IMR-90 (cell line): ENCODE data around the gene RNPEP. TPM values are rescaled to one million over a fixed set of nuclear protein-coding genes. Genes with fewer than 3 reads are reported as not detected.
A peak's percentile ranks its signal among the peaks of the same experiment; 100 is the strongest.

ENCODE experiments used
- ATAC-seq: fragments of 200-7000 bp; cut with Tn5 transposase; 2 replicates; pipeline ENCODE4 v1.9.1; 2020; ENCODE audit warnings: low read depth, mild to moderate bottlenecking, moderate library complexity
- BruUV-seq: library from RNA; stranded (reverse); fragments of 400-500 nt; replicated peaks from 2 replicates; lab custom pipeline; 2021; lab: Mats Ljungman, UMichigan
- CTCF ChIA-PET: fragments of 300-600 bp; formaldehyde crosslinking; extraction: SDS; loops from one replicate; lab custom pipeline; 2021; ENCODE audit warnings: antibody characterized with exemption; lab: Yijun Ruan, JAX
- POLR2A ChIA-PET: fragments of 300-600 bp; sonication (Branson Sonifier 250); formaldehyde crosslinking; loops from one replicate; lab custom pipeline; 2022; ENCODE audit warnings: antibody characterized with exemption; ENCODE audit not compliant: unreplicated experiment; lab: Charles Lee
- DNase-seq: peaks from one replicate; pipeline ENCODE4 v3.0.0; 2013
- H2AFZ ChIP-seq: replicated peaks from 2 replicates; pipeline ENCODE3; 2013; ENCODE audit warnings: low read length, mild to moderate bottlenecking; ENCODE audit not compliant: poor library complexity
- H2AK5ac ChIP-seq: 2 replicates; pipeline ENCODE4 v1.6.1; 2013; ENCODE audit warnings: low read depth, low read length, inconsistent platforms
- H2AK9ac ChIP-seq: replicated peaks from 2 replicates; pipeline ENCODE3; 2013; ENCODE audit warnings: mild to moderate bottlenecking, low read depth, low read length, moderate library complexity; ENCODE audit not compliant: poor library complexity
- H2BK120ac ChIP-seq: 2 replicates; pipeline ENCODE4 v1.6.1; 2013; ENCODE audit warnings: low read depth, low read length, inconsistent platforms
- H2BK15ac ChIP-seq: 3 replicates; pipeline ENCODE4 v1.6.1; 2013; ENCODE audit warnings: low read depth, low read length, inconsistent platforms
- H2BK20ac ChIP-seq: 2 replicates; pipeline ENCODE4 v1.6.1; 2013; ENCODE audit warnings: low read depth, mild to moderate bottlenecking, inconsistent platforms, low read length, moderate library complexity
- H2BK5ac ChIP-seq: 2 replicates; pipeline ENCODE4 v1.6.1; 2013; ENCODE audit warnings: mild to moderate bottlenecking, low read depth, low read length, inconsistent platforms; ENCODE audit not compliant: poor library complexity, severe bottlenecking
- H3K14ac ChIP-seq: replicated peaks from 2 replicates; pipeline ENCODE4 v1.6.1; 2013; ENCODE audit warnings: low read depth, low read length, inconsistent platforms
- H3K18ac ChIP-seq: 2 replicates; pipeline ENCODE4 v1.6.1; 2013; ENCODE audit warnings: low read depth, low read length, control low read depth
- H3K23ac ChIP-seq: 2 replicates; pipeline ENCODE4 v1.6.1; 2013; ENCODE audit warnings: low read depth, low read length, inconsistent platforms
- H3K27ac ChIP-seq: 2 replicates; pipeline ENCODE4 v1.5.1; 2013; ENCODE audit warnings: mild to moderate bottlenecking, control low read depth, low read length; ENCODE audit not compliant: insufficient read depth
- H3K27me3 ChIP-seq: 2 replicates; pipeline ENCODE4 v1.6.1; 2013; ENCODE audit warnings: low read length; ENCODE audit not compliant: control insufficient read depth, insufficient read depth
- H3K36me3 ChIP-seq: 2 replicates; pipeline ENCODE4 v1.6.1; 2013; ENCODE audit warnings: low read length, mixed read lengths; ENCODE audit not compliant: control insufficient read depth, insufficient read depth
- H3K4ac ChIP-seq: 2 replicates; pipeline ENCODE4 v1.6.1; 2013; ENCODE audit warnings: low read depth, low read length, inconsistent platforms
- H3K4me1 ChIP-seq: 2 replicates; pipeline ENCODE4 v1.6.1; 2013; ENCODE audit warnings: low read length, mixed read lengths; ENCODE audit not compliant: control insufficient read depth, insufficient read depth
- H3K4me2 ChIP-seq: 2 replicates; pipeline ENCODE4 v1.6.1; 2013; ENCODE audit warnings: low read depth, mild to moderate bottlenecking, control low read depth, low read length, moderate library complexity
- H3K4me3 ChIP-seq: 2 replicates; pipeline ENCODE4 v1.5.1; 2013; ENCODE audit warnings: low read depth, mild to moderate bottlenecking, control low read depth, low read length, moderate library complexity; ENCODE audit not compliant: insufficient read depth
- H3K56ac ChIP-seq: 2 replicates; pipeline ENCODE4 v1.6.1; 2013; ENCODE audit warnings: low read length, inconsistent platforms; ENCODE audit not compliant: insufficient read depth; ENCODE audit errors: extremely low read depth
- H3K79me1 ChIP-seq, 2 experiments: 2 replicates each; pipeline ENCODE4 v1.6.1; 2013; ENCODE audit warnings: low read length in 2 of 2, inconsistent platforms in 1 of 2, low read depth in 1 of 2
- H3K9ac ChIP-seq: 2 replicates; pipeline ENCODE4 v1.6.1; 2013; ENCODE audit warnings: low read depth, low read length, control low read depth
- H3K9me1 ChIP-seq: 2 replicates; pipeline ENCODE4 v1.6.1; 2013; ENCODE audit warnings: low read length, inconsistent platforms; ENCODE audit not compliant: insufficient read depth
- H3K9me3 ChIP-seq: 2 replicates; pipeline ENCODE4 v1.6.1; 2013; ENCODE audit warnings: low read length; ENCODE audit not compliant: control insufficient read depth, insufficient read depth
- H4K20me1 ChIP-seq: 2 replicates; pipeline ENCODE4 v1.6.1; 2013; ENCODE audit warnings: low read length, inconsistent platforms; ENCODE audit not compliant: insufficient read depth
- H4K5ac ChIP-seq: 2 replicates; pipeline ENCODE4 v1.6.1; 2013; ENCODE audit warnings: mild to moderate bottlenecking, low read depth, low read length, control low read depth
- H4K8ac ChIP-seq, 2 experiments: 2 replicates each; pipeline ENCODE4 v1.6.1; 2013; ENCODE audit warnings: low read depth in 2 of 2, low read length in 2 of 2, control low read depth in 1 of 2, inconsistent platforms in 1 of 2
- H4K91ac ChIP-seq: 2 replicates; pipeline ENCODE4 v1.6.1; 2013; ENCODE audit warnings: low read depth, low read length, inconsistent platforms; ENCODE audit not compliant: insufficient read depth
- BHLHE40 ChIP-seq: fragments of 150-350 bp; IDR thresholded peaks from 2 replicates; pipeline ENCODE4 v1.6.1; 2016; ENCODE audit warnings: mild to moderate bottlenecking, low read depth, low read length
- CEBPB ChIP-seq: IDR thresholded peaks from 2 replicates; pipeline ENCODE4 v1.6.1; 2012; ENCODE audit warnings: low read depth, low read length, improper control_type of control experiment
- CHD1 ChIP-seq: IDR thresholded peaks from 2 replicates; pipeline ENCODE4 v1.6.1; 2012; ENCODE audit warnings: low read depth, low read length, improper control_type of control experiment
- CTCF ChIP-seq: conservative IDR thresholded peaks from 2 replicates; pipeline ENCODE4 v1.5.1; 2012; ENCODE audit warnings: mild to moderate bottlenecking, low read depth, low read length, improper control_type of control experiment
- ELK1 ChIP-seq: fragments of 150-350 bp; IDR thresholded peaks from 2 replicates; pipeline ENCODE4 v1.6.1; 2016; ENCODE audit warnings: low read depth, mild to moderate bottlenecking, low read length, moderate library complexity, borderline replicate concordance
- FOS ChIP-seq: fragments of 150-350 bp; IDR thresholded peaks from 2 replicates; pipeline ENCODE4 v1.6.1; 2016; ENCODE audit warnings: low read depth, low read length
- MAFK ChIP-seq: IDR thresholded peaks from 2 replicates; pipeline ENCODE4 v1.6.1; 2012; ENCODE audit warnings: low read depth, low read length, improper control_type of control experiment
- MXI1 ChIP-seq: IDR thresholded peaks from 2 replicates; pipeline ENCODE4 v1.6.1; 2012; ENCODE audit warnings: low read depth, mild to moderate bottlenecking, low read length, moderate library complexity, borderline replicate concordance
- POLR2A ChIP-seq: IDR thresholded peaks from 2 replicates; pipeline ENCODE4 v1.6.1; 2012; ENCODE audit warnings: mild to moderate bottlenecking, low read depth, low read length
- RAD21 ChIP-seq: IDR thresholded peaks from 2 replicates; pipeline ENCODE4 v1.6.1; 2012; ENCODE audit warnings: low read length, improper control_type of control experiment
- RCOR1 ChIP-seq: IDR thresholded peaks from 2 replicates; pipeline ENCODE4 v1.6.1; 2012; ENCODE audit warnings: mild to moderate bottlenecking, low read length, improper control_type of control experiment; ENCODE audit not compliant: insufficient replicate concordance
- RFX5 ChIP-seq: IDR thresholded peaks from 2 replicates; pipeline ENCODE4 v1.8.0; 2012; ENCODE audit warnings: low read depth, mild to moderate bottlenecking, low read length, moderate library complexity
- USF2 ChIP-seq: fragments of 150-350 bp; IDR thresholded peaks from 2 replicates; pipeline ENCODE4 v1.6.1; 2017; ENCODE audit warnings: mild to moderate bottlenecking, antibody characterized with exemption, low read length, low read depth
- WGBS, 2 experiments: methylation state at CpG; one replicate each; pipeline versions ENCODE4 v1.1.5 to v1.1.7; 2013; ENCODE audit warnings: missing lambda C conversion rate in 2 of 2; ENCODE audit not compliant: insufficient read length in 1 of 2; ENCODE audit errors: extremely low coverage in 2 of 2; 5-methylcytosine and 5-hydroxymethylcytosine counted together
- dilution Hi-C: fragments of 300-500 bp; cut with HindIII; formaldehyde crosslinking; loops from one replicate; pipeline ENCODE4 v1.14.3; 2018; ENCODE audit warnings: low sequenced_read_pairs; ENCODE audit not compliant: unreplicated experiment
- in situ Hi-C: fragments of 300-500 bp; cut with MboI; formaldehyde crosslinking; loops from 3 replicates; pipeline ENCODE4 v1.14.3; 2019; ENCODE audit warnings: low sequenced_read_pairs, inconsistent platforms, mixed read lengths
- intact Hi-C: fragments of 100-400 bp; cut with micrococcal nuclease; formaldehyde crosslinking; loops from 2 replicates; pipeline ENCODE4 v1.10.0; 2022
- polyA plus RNA-seq, 3 experiments: library from polyadenylated mRNA; depleted of rRNA; stranded (reverse); fragments of >200 nt; gene quantifications; 2 replicates each; pipeline ENCODE4 v1.2.3, GENCODE V29; 2012; ENCODE audit warnings: low replicate concordance in 1 of 3
- total RNA-seq: library from RNA; depleted of rRNA; stranded (reverse); fragments of >200 nt; gene quantifications from 2 replicates; pipeline ENCODE4 v1.2.3, GENCODE V29; 2012

The RNPEP gene
- total and polyA plus RNA-seq, 2 of the 4 experiments (the other 2 are of a cell fraction): 49.8 to 75.4 TPM

- Histone ChIP-seq H3K4me1 (peaks cover 26% of the 10 kb centered on the region), H3K27ac (peak within 1 kb of the TSS; percentile 91), H3K18ac (peak within 1 kb of the TSS; percentile 90), H2AFZ (peak within 1 kb of the TSS; percentile 86), H2AK5ac (peak within 1 kb of the TSS; percentile 94), H2BK20ac (peak within 1 kb of the TSS; percentile 73), H2BK5ac (peak within 1 kb of the TSS; percentile 92), H3K36me3 (peaks cover 3% of the 10 kb centered on the region; the same call in 1 of the 2 replicates), H3K4ac (peak within 1 kb of the TSS; percentile 96), H3K4me3 (peak within 1 kb of the TSS; percentile 72), H2BK15ac (peak within 1 kb of the TSS; percentile 86; the same call in 2 of the 3 replicates), H3K9me3 (no peaks in the 10 kb centered on the region), H2AK9ac (peak within 1 kb of the TSS; percentile 97), H3K4me2 (peak within 1 kb of the TSS; percentile 83), H3K14ac (peak within 1 kb of the TSS; percentile 97), H4K91ac (peak within 1 kb of the TSS; percentile 98), H3K56ac (peak within 1 kb of the TSS; percentile 99), H3K79me1 (peaks cover 17 to 59% of the 10 kb centered on the region in 2 experiments), H3K23ac (peak within 1 kb of the TSS; percentile 99), H4K5ac (peak within 1 kb of the TSS; percentile 91), H3K9ac (peak within 1 kb of the TSS; percentile 94), H4K20me1 (peaks cover 23% of the 10 kb centered on the region), H2BK120ac (peak within 1 kb of the TSS; percentile 92), H3K9me1 (peaks cover 22% of the 10 kb centered on the region), H4K8ac (peak within 1 kb of the TSS; percentile 94 to 95), H3K27me3 (no peaks in the 10 kb centered on the region)
- no TSS peak for BruUV-seq
- ATAC-seq (peak; percentile 94), DNase-seq (peak; percentile 98)
- 2% methylated on average over 9 of the region's 28 CpGs; no CpG with 5 or more reads in 1 of the 2 experiments for WGBS, 2 experiments
- dilution Hi-C loops (no loop called here), intact Hi-C loops (loop anchor here (1.0 to 2.0 kb wide), 2 partner anchors 30 to 50 kb away; no protein-coding TSS in a partner anchor), in situ Hi-C loops (no loop called here)
- ChIA-PET POLR2A (interaction anchor here (0.7 to 2.9 kb wide), 5 partner anchors 8 to 50 kb away, joined by 4 to 24 read pairs (median 5); no protein-coding TSS in a partner anchor), CTCF (interaction anchor here (0.5 to 3.6 kb wide), 6 partner anchors 8 to 191 kb away, joined by 3 to 27 read pairs (median 4); no protein-coding TSS in a partner anchor)
- TF ChIP-seq MAFK: no peak
- TF ChIP-seq POLR2A: peak; percentile 88
- no peak for TF ChIP-seq ELK1
- no peak for TF ChIP-seq CHD1
- no peak for TF ChIP-seq RFX5
- no peak; the same call in 1 of the 2 replicates for TF ChIP-seq CEBPB
- no peak for TF ChIP-seq RCOR1
- TF ChIP-seq RAD21: no peak
- peak; percentile 57; the same call in 1 of the 2 replicates for TF ChIP-seq MXI1
- peak; percentile 38; the same call in 1 of the 2 replicates for TF ChIP-seq USF2
- no peak for TF ChIP-seq FOS
- TF ChIP-seq BHLHE40: peak; percentile 61; the same call in 1 of the 2 replicates
- TF ChIP-seq CTCF: no peak; the same call in 1 of the 2 replicates
Observed at GRCh38 chr1:201946224-201946908, 36.1 kb upstream of the RNPEP start, which contains the start of gene LMOD1. Gene LMOD1 (minus strand): TSS chr1:201946548. CDS start chr1:201946340, 208 bp downstream.
